Measurements from ENCODE around the gene FHIT. TPM values are rescaled to one million over a fixed set of nuclear protein-coding genes. Genes with fewer than 3 reads are reported as not detected.
"Not testable (repeated sequence)": the region's sequence is repeated elsewhere in the genome, so short reads cannot be mapped to it uniquely, and the experiment has no call there.

FHIT gene
- total and polyA plus RNA-seq, 2 donors from 2014 or later = 20.2 to 61.2 TPM

DNA sequence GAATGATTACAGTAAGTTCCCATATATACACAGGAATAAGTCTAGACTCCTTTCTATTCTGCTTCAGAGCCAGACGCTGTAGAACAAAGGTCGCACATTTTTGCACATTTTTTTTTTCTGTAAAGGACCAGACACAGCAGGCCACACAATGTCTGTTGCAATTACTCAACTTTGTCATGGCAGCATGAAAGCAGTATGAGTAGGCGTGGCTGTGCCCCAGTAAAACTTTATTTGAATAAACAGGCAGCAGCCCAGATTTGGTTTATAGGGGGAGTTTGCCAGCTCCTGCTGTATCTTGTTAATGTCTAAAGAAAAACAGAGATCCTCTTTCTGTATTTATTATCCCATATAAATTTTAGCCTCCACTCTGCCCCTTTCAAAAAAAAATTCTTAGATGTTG lies 708.3 kb downstream of the FHIT start:
- DNase-seq (peak in 3 of 5 donors; percentile 35 to 64 (median 58)), FAIRE-seq (no peak)
- Histone ChIP-seq H3K27me3 (ENCODE audit: control insufficient read depth, insufficient read depth, low read length) (no peaks in the 10 kb centered on the region), H3K4me3 (ENCODE audit: low read length in 3 of 3) (no peak overlapping the region), H3K9ac (ENCODE audit: low read length in 3 of 3) (no peak overlapping the region), H3K36me3 (ENCODE audit: control insufficient read depth in 2 of 3, insufficient read depth in 3 of 3, low read length in 3 of 3) (no peaks in the 10 kb centered on the region), H3K27ac (ENCODE audit: low read depth in 2 of 2, low read length in 2 of 2) (no peak overlapping the region), H3K9me3 (ENCODE audit: control insufficient read depth in 2 of 3, insufficient read depth in 1 of 3, low read length in 3 of 3) (no peaks in the 10 kb centered on the region), H3K4me1 (ENCODE audit: control insufficient read depth in 2 of 3, insufficient read depth in 2 of 3, low read depth in 1 of 3, low read length in 3 of 3) (no peaks in the 10 kb centered on the region)
- no peak for TF ChIP-seq CTCF (IDR thresholded peaks at IDR 0.05; ENCODE audit: borderline replicate concordance, extremely low read depth, insufficient read depth)
- intact Hi-C loops (cut with DNase I) = no loop called here

DNA sequence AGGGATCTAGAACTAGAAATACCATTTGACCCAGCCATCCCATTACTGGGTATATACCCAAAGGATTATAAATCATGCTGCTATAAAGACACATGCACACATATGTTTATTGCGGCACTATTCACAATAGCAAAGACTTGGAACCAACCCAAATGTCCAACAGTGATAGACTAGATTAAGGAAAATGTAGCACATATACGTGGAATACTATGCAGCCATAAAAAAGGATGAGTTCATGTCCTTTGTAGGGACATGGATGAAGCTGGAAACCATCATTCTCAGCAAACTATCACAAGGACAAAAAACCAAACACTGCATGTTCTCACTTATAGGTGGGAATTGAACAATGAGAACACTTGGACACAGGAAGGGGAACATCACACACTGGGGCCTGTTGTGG lies 711.9 kb downstream of the FHIT start:
- FAIRE-seq; H3K9ac ChIP-seq (ENCODE audit: low read length in 3 of 3); H3K4me3 ChIP-seq (ENCODE audit: low read length in 3 of 3); H3K9me3 ChIP-seq (ENCODE audit: control insufficient read depth in 2 of 3, insufficient read depth in 1 of 3, low read length in 3 of 3); H3K4me1 ChIP-seq (ENCODE audit: control insufficient read depth in 2 of 3, insufficient read depth in 2 of 3, low read depth in 1 of 3, low read length in 3 of 3); H3K27ac ChIP-seq (ENCODE audit: low read depth in 2 of 2, low read length in 2 of 2); H3K27me3 ChIP-seq (ENCODE audit: control insufficient read depth, insufficient read depth, low read length); DNase-seq; H3K36me3 ChIP-seq (ENCODE audit: control insufficient read depth in 2 of 3, insufficient read depth in 3 of 3, low read length in 3 of 3); intact Hi-C loops (cut with DNase I): not testable (repeated sequence)

DNA sequence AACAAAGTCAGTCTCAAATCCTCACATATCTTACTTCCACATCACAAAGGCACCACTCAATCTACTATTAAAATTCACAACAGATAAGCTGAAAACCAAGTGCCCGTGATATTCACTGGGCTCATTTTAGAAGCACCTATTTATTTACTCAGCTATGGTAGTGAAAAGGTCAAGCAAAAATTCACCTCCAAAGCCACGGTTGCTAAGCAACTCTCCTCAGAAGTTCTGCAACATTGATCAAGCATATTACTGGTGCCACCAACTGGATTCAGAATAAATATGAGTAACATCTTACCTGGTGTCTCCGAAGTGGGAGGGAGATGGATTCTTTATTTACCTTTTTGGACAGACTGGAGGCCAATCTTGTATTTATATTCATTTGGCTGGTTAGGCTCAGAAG lies 714.8 kb downstream of the FHIT start:
- H3K9me3 ChIP-seq (ENCODE audit: control insufficient read depth in 2 of 3, insufficient read depth in 1 of 3, low read length in 3 of 3) = no peaks in the 10 kb centered on the region
- intact Hi-C loops (cut with DNase I) = no loop called here
- H3K27ac ChIP-seq (ENCODE audit: low read depth in 2 of 2, low read length in 2 of 2) = no peak overlapping the region
- FAIRE-seq (no peak), DNase-seq (peak in 4 of 5 donors; percentile 40 to 78 (median 56))
- no peak overlapping the region for H3K4me3 ChIP-seq (ENCODE audit: low read length in 3 of 3)
- H3K36me3 ChIP-seq (ENCODE audit: control insufficient read depth in 2 of 3, insufficient read depth in 3 of 3, low read length in 3 of 3) = no peaks in the 10 kb centered on the region
- H3K27me3 ChIP-seq (ENCODE audit: control insufficient read depth, insufficient read depth, low read length) = no peaks in the 10 kb centered on the region
- no peaks in the 10 kb centered on the region for H3K4me1 ChIP-seq (ENCODE audit: control insufficient read depth in 2 of 3, insufficient read depth in 2 of 3, low read depth in 1 of 3, low read length in 3 of 3)
- H3K9ac ChIP-seq (ENCODE audit: low read length in 3 of 3) = no peak overlapping the region
- no peak for TF ChIP-seq CTCF (IDR thresholded peaks at IDR 0.05; ENCODE audit: borderline replicate concordance, extremely low read depth, insufficient read depth)

GRCh38 chr3:60531759-60532158 lies 719.5 kb downstream of the FHIT start:
- intact Hi-C loops (cut with DNase I) = no loop called here
- Histone ChIP-seq H3K4me3 (ENCODE audit: low read length in 3 of 3) (no peak overlapping the region), H3K27me3 (ENCODE audit: control insufficient read depth, insufficient read depth, low read length) (no peaks in the 10 kb centered on the region), H3K9me3 (ENCODE audit: control insufficient read depth in 2 of 3, insufficient read depth in 1 of 3, low read length in 3 of 3) (no peaks in the 10 kb centered on the region), H3K27ac (ENCODE audit: low read depth in 2 of 2, low read length in 2 of 2) (no peak overlapping the region), H3K36me3 (ENCODE audit: control insufficient read depth in 2 of 3, insufficient read depth in 3 of 3, low read length in 3 of 3) (no peaks in the 10 kb centered on the region), H3K4me1 (ENCODE audit: control insufficient read depth in 2 of 3, insufficient read depth in 2 of 3, low read depth in 1 of 3, low read length in 3 of 3) (no peaks in the 10 kb centered on the region), H3K9ac (ENCODE audit: low read length in 3 of 3) (no peak overlapping the region)
- no peak for TF ChIP-seq CTCF (IDR thresholded peaks at IDR 0.05; ENCODE audit: borderline replicate concordance, extremely low read depth, insufficient read depth)
- no peak for FAIRE-seq
- DNase-seq = no peak

Data from kidney (tissue), 14 donors.